Parathyroid adenoma (tissue), 2 donors: Measurements from ENCODE around the gene GAB3.
"Not testable (repeated sequence)": the region's sequence is repeated elsewhere in the genome, so short reads cannot be mapped to it uniquely, and the experiment has no call there.

Experiments used
- H2AFZ ChIP-seq: fragments of 300-600 bp; sonication (generic); one replicate; pipeline ENCODE4 v1.7.0; 2017; ENCODE audit warnings: antibody characterized with exemption, mild to moderate bottlenecking
- H3K27ac ChIP-seq: fragments of 300-600 bp; sonication (generic); one replicate; pipeline ENCODE4 v1.7.0; 2017
- H3K27me3 ChIP-seq: fragments of 300-600 bp; sonication (generic); one replicate; pipeline ENCODE4 v1.7.0; 2017; ENCODE audit warnings: low read length; ENCODE audit not compliant: control insufficient read depth, insufficient read depth
- H3K36me3 ChIP-seq: fragments of 300-600 bp; sonication (generic); one replicate; pipeline ENCODE4 v1.7.0; 2017; ENCODE audit warnings: low read length; ENCODE audit not compliant: control insufficient read depth, insufficient read depth
- H3K4me1 ChIP-seq: fragments of 300-600 bp; sonication (generic); one replicate; pipeline ENCODE4 v1.7.0; 2017; ENCODE audit warnings: control low read depth
- H3K4me2 ChIP-seq: fragments of 300-600 bp; sonication (generic); one replicate; pipeline ENCODE4 v1.7.0; 2017; ENCODE audit warnings: low read length
- H3K4me3 ChIP-seq: fragments of 300-600 bp; sonication (generic); one replicate; pipeline ENCODE4 v1.7.0; 2017; ENCODE audit warnings: low read depth, low read length
- H3K79me2 ChIP-seq: fragments of 300-600 bp; sonication (generic); one replicate; pipeline ENCODE4 v1.7.0; 2017; ENCODE audit warnings: control low read depth
- H3K9ac ChIP-seq: fragments of 300-600 bp; sonication (generic); one replicate; pipeline ENCODE4 v1.7.0; 2017; ENCODE audit warnings: mild to moderate bottlenecking
- H3K9me3 ChIP-seq: fragments of 300-600 bp; sonication (generic); one replicate; pipeline ENCODE4 v1.7.0; 2017; ENCODE audit warnings: low read length; ENCODE audit not compliant: control insufficient read depth
- TF ChIP-seq, protein P1 (sequence below): fragments of 300-600 bp; sonication (generic); IDR thresholded peaks from one replicate; pipeline ENCODE4 v1.7.0; 2017; ENCODE audit warnings: antibody characterized with exemption, mild to moderate bottlenecking
- donor health status: primary hyperparathyroidism.

The GAB3 gene

GRCh38 chrX:154654372-154654771, 96.5 kb downstream of the GAB3 start:
- Histone ChIP-seq H3K36me3 (no peaks in the 10 kb centered on the region), H3K9ac (no peak overlapping the region), H3K79me2 (no peaks in the 10 kb centered on the region), H3K27me3 (no peaks in the 10 kb centered on the region), H3K4me3 (no peak overlapping the region), H3K4me2 (no peak overlapping the region), H3K4me1 (no peaks in the 10 kb centered on the region), H2AFZ (no peak overlapping the region), H3K27ac (no peak overlapping the region), H3K9me3 (no peaks in the 10 kb centered on the region)
- TF ChIP-seq, protein P1, sequence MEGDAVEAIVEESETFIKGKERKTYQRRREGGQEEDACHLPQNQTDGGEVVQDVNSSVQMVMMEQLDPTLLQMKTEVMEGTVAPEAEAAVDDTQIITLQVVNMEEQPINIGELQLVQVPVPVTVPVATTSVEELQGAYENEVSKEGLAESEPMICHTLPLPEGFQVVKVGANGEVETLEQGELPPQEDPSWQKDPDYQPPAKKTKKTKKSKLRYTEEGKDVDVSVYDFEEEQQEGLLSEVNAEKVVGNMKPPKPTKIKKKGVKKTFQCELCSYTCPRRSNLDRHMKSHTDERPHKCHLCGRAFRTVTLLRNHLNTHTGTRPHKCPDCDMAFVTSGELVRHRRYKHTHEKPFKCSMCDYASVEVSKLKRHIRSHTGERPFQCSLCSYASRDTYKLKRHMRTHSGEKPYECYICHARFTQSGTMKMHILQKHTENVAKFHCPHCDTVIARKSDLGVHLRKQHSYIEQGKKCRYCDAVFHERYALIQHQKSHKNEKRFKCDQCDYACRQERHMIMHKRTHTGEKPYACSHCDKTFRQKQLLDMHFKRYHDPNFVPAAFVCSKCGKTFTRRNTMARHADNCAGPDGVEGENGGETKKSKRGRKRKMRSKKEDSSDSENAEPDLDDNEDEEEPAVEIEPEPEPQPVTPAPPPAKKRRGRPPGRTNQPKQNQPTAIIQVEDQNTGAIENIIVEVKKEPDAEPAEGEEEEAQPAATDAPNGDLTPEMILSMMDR = no peak

DNA sequence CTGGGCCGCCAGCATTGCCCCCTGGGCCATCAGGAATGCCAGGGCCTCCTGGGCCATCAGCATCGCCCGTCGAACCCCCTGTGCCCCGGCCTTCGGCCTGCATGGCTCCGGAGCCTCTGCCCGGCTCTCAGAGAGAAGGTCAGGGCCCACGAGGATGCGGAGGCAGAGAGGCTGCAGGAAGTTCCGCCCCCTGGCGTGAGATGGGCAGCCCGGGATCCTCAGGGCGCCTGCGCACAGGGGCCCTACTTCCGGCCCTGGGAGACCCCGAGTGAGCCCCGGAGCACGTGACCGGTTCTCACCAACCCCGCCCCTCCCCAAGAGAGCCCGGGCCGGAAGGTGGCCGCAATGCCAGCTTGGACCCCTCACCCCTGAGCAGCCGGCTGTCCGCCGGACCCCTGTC, 97.5 kb downstream of the GAB3 start, which contains the start of gene CTAG2:
Gene CTAG2 (minus strand): TSS at position 167 of the 400 bp plus-strand sequence. CDS start 64 bp downstream, at position 103.
- not testable (repeated sequence) for H2AFZ ChIP-seq, H3K9me3 ChIP-seq, H3K27ac ChIP-seq, H3K4me2 ChIP-seq, H3K4me1 ChIP-seq, H3K27me3 ChIP-seq, H3K79me2 ChIP-seq, H3K36me3 ChIP-seq, H3K4me3 ChIP-seq, H3K9ac ChIP-seq

GRCh38 chrX:154653048-154653401, 97.9 kb downstream of the GAB3 start:
- H3K4me3 ChIP-seq = no peak overlapping the region
- H3K27ac ChIP-seq = no peak overlapping the region
- TF ChIP-seq, protein P1 = no peak
- no peak overlapping the region for H3K9ac ChIP-seq
- H3K79me2 ChIP-seq = no peaks in the 10 kb centered on the region
- no peaks in the 10 kb centered on the region for H3K9me3 ChIP-seq
- H3K36me3 ChIP-seq = no peaks in the 10 kb centered on the region
- H3K27me3 ChIP-seq = no peaks in the 10 kb centered on the region
- no peak overlapping the region for H2AFZ ChIP-seq
- H3K4me2 ChIP-seq = no peak overlapping the region
- H3K4me1 ChIP-seq = no peaks in the 10 kb centered on the region

GRCh38 chrX:154652311-154653047, 98.4 kb downstream of the GAB3 start:
- Histone ChIP-seq H3K4me1 (no peaks in the 10 kb centered on the region), H3K4me3 (no peak overlapping the region), H3K27ac (no peak overlapping the region), H3K9ac (no peak overlapping the region), H3K4me2 (no peak overlapping the region), H3K9me3 (no peaks in the 10 kb centered on the region), H3K27me3 (no peaks in the 10 kb centered on the region), H3K79me2 (no peaks in the 10 kb centered on the region), H2AFZ (no peak overlapping the region), H3K36me3 (no peaks in the 10 kb centered on the region)
- TF ChIP-seq, protein P1 = no peak

DNA sequence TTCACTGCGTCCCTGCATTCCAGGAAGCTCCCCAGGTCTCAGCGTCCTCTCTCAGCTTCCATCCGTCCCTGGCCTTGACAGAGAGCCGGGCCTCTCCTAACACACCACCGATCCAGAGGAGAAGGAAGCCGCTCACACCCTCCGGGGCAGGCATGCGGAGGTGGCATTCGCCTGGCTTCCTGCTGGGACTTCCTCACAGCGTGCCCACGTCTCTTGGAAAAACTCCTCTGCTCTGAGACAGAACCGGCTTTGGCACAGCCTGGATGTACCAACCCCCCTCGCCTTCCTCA, 100.7 kb downstream of the GAB3 start:
- TF ChIP-seq, protein P1 = no peak
- Histone ChIP-seq H3K79me2 (no peaks in the 10 kb centered on the region), H2AFZ (no peak overlapping the region), H3K36me3 (no peaks in the 10 kb centered on the region), H3K4me2 (no peak overlapping the region), H3K27me3 (no peaks in the 10 kb centered on the region), H3K27ac (no peak overlapping the region), H3K4me3 (no peak overlapping the region), H3K4me1 (no peaks in the 10 kb centered on the region), H3K9me3 (no peaks in the 10 kb centered on the region), H3K9ac (no peak overlapping the region)
